Activated CD4-positive, alpha-beta T cell treated with anti-CD3 and anti-CD28 coated beads, Interleukin-2, amount 10 ng/mL, durations not matched to agents 24 days and 14 days (primary cell): ENCODE data around the gene KIF4B. TPM values are rescaled to one million over a fixed set of nuclear protein-coding genes. Genes with fewer than 3 reads are reported as not detected.
"Not testable (repeated sequence)": the region's sequence is repeated elsewhere in the genome, so short reads cannot be mapped to it uniquely, and the experiment has no call there.

ENCODE experiments used
- DNase-seq: peaks from one replicate; pipeline ENCODE4 v3.0.0; 2022
- H3K27ac Mint-ChIP-seq: one replicate; pipeline ENCODE4 v1.8.0; 2022; ENCODE audit warnings: mild to moderate bottlenecking, mixed read lengths
- H3K27me3 Mint-ChIP-seq: one replicate; pipeline ENCODE4 v1.8.0; 2022; ENCODE audit warnings: mixed read lengths
- H3K36me3 Mint-ChIP-seq: one replicate; pipeline ENCODE4 v1.8.0; 2022; ENCODE audit warnings: low read depth, mild to moderate bottlenecking, mixed read lengths
- H3K4me1 Mint-ChIP-seq: one replicate; pipeline ENCODE4 v1.8.0; 2021; ENCODE audit warnings: mixed read lengths
- H3K4me3 Mint-ChIP-seq: one replicate; pipeline ENCODE4 v1.8.0; 2022; ENCODE audit warnings: mild to moderate bottlenecking, moderate library complexity, mixed read lengths
- H3K9me3 Mint-ChIP-seq: one replicate; pipeline ENCODE4 v1.8.0; 2021; ENCODE audit warnings: mixed read lengths
- intact Hi-C: fragments of 100-400 bp; cut with micrococcal nuclease; formaldehyde crosslinking; loops from one replicate; pipeline ENCODE4 v1.15.1; 2023
- total RNA-seq: library from RNA; stranded (reverse); gene quantifications from 2 replicates; pipeline ENCODE4 v1.2.3, GENCODE V29; 2022

KIF4B gene
- total RNA-seq, 1 donor from 2014 or later: not detected

DNA sequence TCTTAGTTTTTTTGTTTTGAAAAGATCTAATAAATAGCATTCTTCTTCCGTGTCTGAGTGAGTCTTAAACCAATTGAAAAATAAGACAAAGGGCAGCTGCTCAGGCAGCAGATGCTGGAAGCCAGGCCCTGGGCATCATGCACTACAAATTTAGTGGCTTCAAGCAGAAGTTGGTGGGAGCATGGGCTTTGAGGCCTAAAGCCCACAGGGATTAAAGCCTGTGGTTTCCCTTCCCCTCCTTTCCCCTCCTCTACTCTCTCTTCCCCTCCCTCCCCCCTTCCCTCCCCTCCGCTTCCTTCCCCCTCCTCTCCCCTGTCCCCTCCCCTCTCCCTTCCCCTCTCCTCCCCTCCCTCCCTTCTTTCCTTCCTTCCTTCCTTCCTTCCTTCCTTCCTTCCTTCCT, 20.1 kb upstream of the KIF4B start:
- DNase-seq: no peak
- intact Hi-C loops: no loop called here
- Mint-ChIP-seq H3K4me1 (no peaks in the 10 kb centered on the region), H3K9me3 (peaks cover 2% of the 10 kb centered on the region), H3K27me3 (peaks cover 11% of the 10 kb centered on the region), H3K36me3 (no peaks in the 10 kb centered on the region), H3K4me3 (no peak overlapping the region), H3K27ac (no peak overlapping the region)

GRCh38 chr5:154995679-154996078, 17.9 kb upstream of the KIF4B start:
- Mint-ChIP-seq H3K9me3 (peaks cover 6% of the 10 kb centered on the region), H3K4me1 (no peaks in the 10 kb centered on the region), H3K27ac (no peak overlapping the region), H3K4me3 (no peak overlapping the region), H3K27me3 (peaks cover 20% of the 10 kb centered on the region), H3K36me3 (no peaks in the 10 kb centered on the region)
- DNase-seq: no peak
- intact Hi-C loops: no loop called here

DNA sequence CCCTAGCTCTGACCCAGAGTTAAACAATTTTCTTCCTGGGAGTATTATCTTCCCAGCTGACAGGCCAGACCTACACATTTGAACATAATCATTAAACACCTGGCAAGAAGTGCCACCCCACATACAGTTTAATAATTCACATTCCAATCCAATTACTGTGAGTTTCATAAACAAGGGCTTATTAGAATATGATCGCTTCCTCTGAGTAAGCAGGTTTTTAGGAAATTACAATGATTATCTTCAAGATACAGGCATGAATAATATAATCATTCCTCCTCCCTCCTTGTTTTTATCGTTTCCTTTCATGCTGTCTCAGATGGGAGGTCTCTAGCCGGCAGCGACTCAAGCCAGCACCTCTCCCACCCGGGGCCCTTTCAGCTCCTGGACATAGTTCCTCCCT, 15.8 kb upstream of the KIF4B start:
- Mint-ChIP-seq H3K27ac (no peak overlapping the region), H3K4me3 (no peak overlapping the region), H3K27me3 (peaks cover 20% of the 10 kb centered on the region), H3K36me3 (no peaks in the 10 kb centered on the region), H3K4me1 (no peaks in the 10 kb centered on the region), H3K9me3 (peaks cover 6% of the 10 kb centered on the region)
- intact Hi-C loops: no loop called here
- no peak for DNase-seq

- Mint-ChIP-seq H3K27me3 (peaks cover 20% of the 10 kb centered on the region), H3K27ac (no peak overlapping the region), H3K9me3 (peaks cover 6% of the 10 kb centered on the region)
Measured at GRCh38 chr5:154999865-155000264, 13.7 kb upstream of the KIF4B start.

DNA sequence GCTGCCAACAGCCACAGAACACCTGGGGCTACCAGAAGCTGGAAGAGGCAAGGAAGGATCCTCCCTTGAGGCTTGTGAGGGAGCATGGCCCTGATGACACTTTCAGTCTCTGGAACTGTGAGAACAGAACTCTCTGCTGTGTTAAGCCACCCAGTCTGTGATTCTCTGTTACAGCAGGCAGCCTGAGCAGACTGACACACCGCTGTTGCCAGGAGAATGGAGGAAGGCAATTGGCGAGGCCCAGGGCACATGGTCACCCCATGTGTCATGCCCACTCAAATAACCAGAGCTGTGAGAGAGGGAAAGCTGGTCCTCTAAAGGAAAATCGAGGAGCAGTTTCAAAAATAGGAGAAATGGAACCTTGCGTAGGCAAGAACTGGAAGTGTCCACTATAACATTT, 12.0 kb upstream of the KIF4B start:
- DNase-seq: no peak
- no peaks in the 10 kb centered on the region for H3K36me3 Mint-ChIP-seq
- intact Hi-C loops: no loop called here
- no peak overlapping the region for H3K27ac Mint-ChIP-seq
- H3K4me3 Mint-ChIP-seq: no peak overlapping the region
- no peaks in the 10 kb centered on the region for H3K4me1 Mint-ChIP-seq
- peaks cover 6% of the 10 kb centered on the region for H3K9me3 Mint-ChIP-seq
- peaks cover 20% of the 10 kb centered on the region for H3K27me3 Mint-ChIP-seq

More at GRCh38 chr5:154999865-155000264, 13.7 kb upstream of the KIF4B start:
- no peak overlapping the region for H3K4me3 Mint-ChIP-seq
- H3K36me3 Mint-ChIP-seq: no peaks in the 10 kb centered on the region
- no peaks in the 10 kb centered on the region for H3K4me1 Mint-ChIP-seq
- intact Hi-C loops: no loop called here
- no peak for DNase-seq

- H3K4me1 Mint-ChIP-seq, H3K36me3 Mint-ChIP-seq, H3K4me3 Mint-ChIP-seq, DNase-seq, intact Hi-C loops, H3K9me3 Mint-ChIP-seq, H3K27ac Mint-ChIP-seq: not testable (repeated sequence)
- peaks cover 15% of the 10 kb centered on the region for H3K27me3 Mint-ChIP-seq
Measured at GRCh38 chr5:155002722-155003121, 10.8 kb upstream of the KIF4B start.

DNA sequence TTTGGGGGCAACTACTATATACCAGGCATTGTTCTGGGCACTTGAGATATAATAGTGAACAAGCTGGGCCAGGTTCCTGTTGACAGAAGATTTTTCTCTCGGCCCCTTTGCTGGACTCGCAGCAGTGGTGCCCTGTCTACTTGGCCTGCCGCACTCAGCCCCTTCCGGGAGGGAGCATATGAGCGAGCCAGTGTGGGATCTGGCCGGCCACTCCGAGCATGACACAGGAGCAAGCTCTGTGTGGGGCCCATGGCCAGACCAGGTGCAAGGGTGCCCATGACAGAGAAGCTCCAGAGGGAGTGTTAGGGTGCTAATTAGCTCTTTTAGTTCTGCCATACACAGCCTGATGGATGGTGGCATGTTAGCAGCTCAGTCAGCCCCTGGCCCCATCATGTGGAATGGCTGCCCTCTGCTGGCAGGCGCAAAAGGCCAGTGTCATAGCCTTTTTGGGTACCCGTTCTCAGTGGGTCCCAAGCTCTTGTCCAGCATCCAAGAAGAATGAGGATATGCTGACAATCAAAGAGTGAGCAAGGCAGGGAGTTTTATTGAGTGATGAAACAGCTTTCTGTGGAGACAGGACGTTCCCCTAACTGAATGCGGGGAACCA, 9.3 kb upstream of the KIF4B start:
- peak; percentile 71 for DNase-seq
- H3K27ac Mint-ChIP-seq: no peak overlapping the region
- no peaks in the 10 kb centered on the region for H3K9me3 Mint-ChIP-seq
- no peaks in the 10 kb centered on the region for H3K4me1 Mint-ChIP-seq
- H3K4me3 Mint-ChIP-seq: no peak overlapping the region
- H3K27me3 Mint-ChIP-seq: peaks cover 5% of the 10 kb centered on the region
- intact Hi-C loops: loop anchor here (2.0 kb wide), 1 partner anchor 57 kb away; no protein-coding TSS in a partner anchor
- no peaks in the 10 kb centered on the region for H3K36me3 Mint-ChIP-seq

- H3K36me3 Mint-ChIP-seq, H3K4me3 Mint-ChIP-seq, H3K4me1 Mint-ChIP-seq, H3K27me3 Mint-ChIP-seq, H3K27ac Mint-ChIP-seq, intact Hi-C loops, H3K9me3 Mint-ChIP-seq, DNase-seq: not testable (repeated sequence)
Measured at GRCh38 chr5:155006265-155006664, 7.3 kb upstream of the KIF4B start.

DNA sequence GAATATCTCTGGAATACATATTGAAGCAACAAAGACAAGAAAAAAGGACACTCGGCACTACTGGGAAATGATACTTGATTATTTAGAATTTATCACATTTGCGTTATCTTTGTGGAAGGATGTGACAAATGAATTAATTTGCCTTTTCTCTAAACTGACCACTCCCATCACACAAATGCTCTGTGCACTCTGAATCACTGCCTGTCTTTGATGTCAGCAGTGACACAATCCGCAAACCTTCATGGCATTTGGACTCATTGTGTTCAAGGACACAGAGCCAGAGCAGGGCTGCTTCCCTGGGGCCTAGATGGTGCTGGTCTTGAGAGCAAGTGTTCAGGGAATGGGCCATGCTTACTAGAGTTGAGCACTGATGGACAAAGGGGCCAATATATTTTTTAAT, 4.9 kb upstream of the KIF4B start:
- Mint-ChIP-seq H3K4me1 (no peaks in the 10 kb centered on the region), H3K36me3 (no peaks in the 10 kb centered on the region), H3K4me3 (no peak overlapping the region), H3K27ac (no peak overlapping the region), H3K27me3 (peaks cover 9% of the 10 kb centered on the region), H3K9me3 (no peaks in the 10 kb centered on the region)
- DNase-seq: no peak
- intact Hi-C loops: no loop called here

DNA sequence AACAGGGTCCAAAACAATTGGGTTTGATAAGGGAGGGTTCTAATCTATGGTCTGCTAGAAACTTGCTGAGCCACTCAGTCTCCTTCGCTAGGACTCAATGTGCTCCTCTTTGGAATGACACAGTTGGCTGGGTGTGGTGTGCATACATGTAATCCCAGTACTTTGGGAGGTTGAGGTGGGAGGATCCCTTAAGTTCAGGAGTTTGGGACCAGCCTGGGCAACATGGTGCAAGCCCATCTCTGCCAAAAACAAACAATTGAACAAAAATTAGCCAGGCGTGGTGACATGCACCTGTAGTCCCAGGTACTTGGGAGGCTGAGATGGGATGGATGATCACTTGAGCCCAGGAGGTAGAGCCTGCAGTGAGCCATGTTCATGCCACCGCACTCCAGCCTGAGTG, 2.7 kb upstream of the KIF4B start:
- H3K4me3 Mint-ChIP-seq: no peak overlapping the region
- no peaks in the 10 kb centered on the region for H3K4me1 Mint-ChIP-seq
- H3K27ac Mint-ChIP-seq: no peak overlapping the region
- intact Hi-C loops: no loop called here
- peaks cover 13% of the 10 kb centered on the region for H3K27me3 Mint-ChIP-seq
- DNase-seq: no peak
- H3K36me3 Mint-ChIP-seq: no peaks in the 10 kb centered on the region
- no peaks in the 10 kb centered on the region for H3K9me3 Mint-ChIP-seq

- intact Hi-C loops: no loop called here
- no peaks in the 10 kb centered on the region for H3K9me3 Mint-ChIP-seq
- H3K27me3 Mint-ChIP-seq: peaks cover 11% of the 10 kb centered on the region
- no peak for DNase-seq
- H3K36me3 Mint-ChIP-seq: no peaks in the 10 kb centered on the region
- H3K4me1 Mint-ChIP-seq: no peaks in the 10 kb centered on the region
- H3K27ac Mint-ChIP-seq: no peak overlapping the region
- H3K4me3 Mint-ChIP-seq: no peak overlapping the region
Measured at GRCh38 chr5:155015239-155015638, 1.7 kb downstream of the KIF4B start.

DNA sequence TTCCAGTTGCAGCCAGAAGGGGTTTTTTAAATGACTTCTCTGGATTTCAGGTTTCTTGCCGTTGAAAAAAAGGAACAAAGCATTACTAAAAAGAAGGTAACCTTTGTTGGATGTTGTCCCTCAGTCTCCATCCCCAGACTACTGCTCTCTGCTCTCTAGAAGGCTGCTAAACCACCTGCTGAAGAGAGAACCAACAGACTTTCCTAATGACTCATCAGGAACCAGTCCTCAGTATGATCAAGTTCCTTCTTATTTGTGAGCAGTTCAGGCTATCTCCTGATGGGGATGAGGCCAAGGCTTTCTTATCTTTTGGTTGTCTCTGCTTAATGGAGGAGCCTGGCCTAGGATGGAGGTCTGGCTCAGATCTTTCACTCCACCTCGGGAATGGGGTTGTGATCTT, 4.1 kb downstream of the KIF4B start:
- intact Hi-C loops: no loop called here

DNA sequence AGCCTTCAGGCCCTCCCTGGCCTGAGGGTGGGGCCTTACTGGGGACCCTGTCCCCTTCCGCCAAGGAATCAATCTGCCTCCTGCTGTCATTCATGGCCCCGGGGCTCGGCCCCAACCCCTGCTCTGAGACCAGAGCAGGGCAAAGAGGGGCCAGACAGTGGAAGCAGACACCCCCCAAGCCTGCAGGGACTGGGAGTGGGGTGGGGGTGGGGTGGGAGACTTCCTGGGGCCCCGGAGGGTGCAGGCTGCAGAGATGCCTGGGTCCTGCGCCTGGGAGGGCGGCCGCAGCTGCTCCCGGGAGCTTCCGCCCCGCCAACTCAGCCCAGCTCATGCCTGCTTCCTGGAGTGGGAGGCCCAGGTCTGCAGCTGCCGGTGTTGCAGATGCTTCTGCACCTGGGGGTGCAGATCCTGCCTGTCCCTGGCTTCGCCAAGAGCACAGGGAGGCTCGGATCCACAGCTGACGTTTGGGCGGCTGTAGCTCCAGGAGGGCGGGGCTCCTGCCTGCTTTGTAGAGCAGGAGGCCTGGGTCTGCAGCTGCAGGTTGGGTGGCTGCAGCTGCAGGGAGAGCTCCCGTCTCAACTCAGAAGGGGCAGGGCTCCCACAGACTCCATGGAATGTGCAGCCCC, 6.2 kb downstream of the KIF4B start:
- H3K4me3 Mint-ChIP-seq: no peak overlapping the region
- peaks cover 3% of the 10 kb centered on the region for H3K27me3 Mint-ChIP-seq
- intact Hi-C loops: no loop called here
- H3K9me3 Mint-ChIP-seq: no peaks in the 10 kb centered on the region
- H3K4me1 Mint-ChIP-seq: no peaks in the 10 kb centered on the region
- no peak for DNase-seq
- no peak overlapping the region for H3K27ac Mint-ChIP-seq
- no peaks in the 10 kb centered on the region for H3K36me3 Mint-ChIP-seq

More for the DNA sequence above, 4.1 kb downstream of the KIF4B start:
- Mint-ChIP-seq H3K36me3 (no peaks in the 10 kb centered on the region), H3K27ac (no peak overlapping the region), H3K4me1 (no peaks in the 10 kb centered on the region), H3K27me3 (peaks cover 7% of the 10 kb centered on the region), H3K4me3 (no peak overlapping the region), H3K9me3 (no peaks in the 10 kb centered on the region)
- DNase-seq: no peak

- Mint-ChIP-seq H3K9me3 (no peaks in the 10 kb centered on the region), H3K4me3 (no peak overlapping the region), H3K4me1 (no peaks in the 10 kb centered on the region), H3K27ac (no peak overlapping the region), H3K27me3 (no peaks in the 10 kb centered on the region), H3K36me3 (no peaks in the 10 kb centered on the region)
- intact Hi-C loops: no loop called here
- DNase-seq: no peak
Measured at GRCh38 chr5:155021842-155022241, 8.3 kb downstream of the KIF4B start.

DNA sequence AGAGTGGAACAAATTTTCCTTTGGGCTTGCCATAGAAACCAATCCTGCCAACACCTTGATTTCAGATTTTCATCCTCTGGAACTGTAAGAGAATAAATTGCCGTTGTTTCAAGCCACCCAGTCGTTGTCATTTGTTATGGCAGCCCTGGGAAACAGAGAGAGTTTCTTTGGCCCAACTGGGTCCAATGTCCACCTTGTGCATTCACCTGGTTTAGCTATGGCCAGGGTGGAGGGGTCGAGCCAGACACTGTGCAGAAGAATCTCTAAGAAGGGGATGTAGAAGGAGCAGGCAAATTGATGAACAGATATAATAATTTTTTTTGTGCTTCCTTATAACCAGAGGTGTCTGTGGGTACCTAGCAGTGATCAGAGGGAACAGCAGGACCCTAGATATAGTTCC, 9.8 kb downstream of the KIF4B start:
- H3K27me3 Mint-ChIP-seq: no peaks in the 10 kb centered on the region
- intact Hi-C loops: no loop called here
- H3K9me3 Mint-ChIP-seq: no peaks in the 10 kb centered on the region
- H3K27ac Mint-ChIP-seq: no peak overlapping the region
- no peak for DNase-seq
- H3K4me1 Mint-ChIP-seq: no peaks in the 10 kb centered on the region
- H3K4me3 Mint-ChIP-seq: no peak overlapping the region
- no peaks in the 10 kb centered on the region for H3K36me3 Mint-ChIP-seq
